A673 (cell line): ENCODE results near the gene RAPGEF4. TPM values are rescaled to one million over a fixed set of nuclear protein-coding genes. Genes with fewer than 3 reads are reported as not detected.

Experiments
- BruUV-seq: library from RNA; stranded (reverse); fragments of 400-500 nt; replicated peaks from 2 replicates; lab custom pipeline; 2021; lab: Mats Ljungman, UMichigan
- CTCF ChIA-PET: fragments of 300-600 bp; sonication (Branson Sonifier 250); formaldehyde crosslinking; loops from one replicate; lab custom pipeline; 2022; ENCODE audit warnings: antibody characterized with exemption; lab: Charles Lee
- POLR2A ChIA-PET: fragments of 300-600 bp; sonication (Branson Sonifier 250); formaldehyde crosslinking; loops from one replicate; lab custom pipeline; 2022; ENCODE audit warnings: antibody characterized with exemption; ENCODE audit not compliant: low non-redundant PET; lab: Charles Lee
- DNase-seq: peaks from one replicate; pipeline ENCODE4 v3.0.0-alpha.2; 2015; ENCODE audit warnings: low spot score
- H3K27ac ChIP-seq: fragments of 200-600 bp; sonication (generic); 2 replicates; pipeline ENCODE4 v1.5.1; 2016; ENCODE audit warnings: mixed run types, low read depth, mild to moderate bottlenecking, mixed read lengths, antibody characterized with exemption, low read length; ENCODE audit not compliant: poor library complexity, severe bottlenecking
- H3K27me3 ChIP-seq: fragments of 200-600 bp; sonication (generic); replicated peaks from 2 replicates; pipeline ENCODE4 v1.6.1; 2017; ENCODE audit warnings: mixed run types, low read depth, mild to moderate bottlenecking, mixed read lengths, antibody characterized with exemption, low read length; ENCODE audit not compliant: insufficient read depth, poor library complexity
- H3K36me3 ChIP-seq: fragments of 200-600 bp; sonication (generic); 2 replicates; pipeline ENCODE4 v1.6.1; 2016; ENCODE audit warnings: mixed run types, mild to moderate bottlenecking, mixed read lengths, antibody characterized with exemption, low read length; ENCODE audit not compliant: insufficient read depth, poor library complexity, severe bottlenecking
- H3K4me1 ChIP-seq: fragments of 200-600 bp; sonication (generic); 2 replicates; pipeline ENCODE4 v1.6.1; 2017; ENCODE audit warnings: mixed run types, mild to moderate bottlenecking, mixed read lengths, antibody characterized with exemption, low read length; ENCODE audit not compliant: insufficient read depth, poor library complexity, severe bottlenecking
- H3K4me3 ChIP-seq: fragments of 200-600 bp; sonication (generic); 2 replicates; pipeline ENCODE4 v1.5.1; 2016; ENCODE audit warnings: low read depth, mixed run types, mild to moderate bottlenecking, mixed read lengths, low read length; ENCODE audit not compliant: poor library complexity, severe bottlenecking
- H3K9me3 ChIP-seq: fragments of 200-600 bp; sonication (generic); 2 replicates; pipeline ENCODE4 v1.6.1; 2016; ENCODE audit warnings: mixed run types, low read depth, mild to moderate bottlenecking, mixed read lengths, antibody characterized with exemption, low read length; ENCODE audit not compliant: poor library complexity, severe bottlenecking
- CTCF ChIP-seq: fragments of 300-800, 200-600 bp; sonication (generic); conservative IDR thresholded peaks from 2 replicates; pipeline ENCODE4 v1.5.1; 2017; ENCODE audit warnings: low read depth, mild to moderate bottlenecking, antibody characterized with exemption, low read length, moderate library complexity, mixed read lengths
- EZH2 ChIP-seq: fragments of 200-600 bp; sonication (generic); IDR thresholded peaks from 2 replicates; pipeline ENCODE4 v1.6.1; 2017; ENCODE audit warnings: borderline replicate concordance, low read depth, mild to moderate bottlenecking, mixed read lengths, antibody characterized with exemption, low read length; ENCODE audit not compliant: poor library complexity, severe bottlenecking
- intact Hi-C: fragments of 100-400 bp; cut with micrococcal nuclease; formaldehyde crosslinking; loops from one replicate; pipeline ENCODE4 v1.10.0; 2022; ENCODE audit not compliant: unreplicated experiment
- total RNA-seq: library from RNA; stranded (reverse); gene quantifications from 2 replicates; pipeline ENCODE4 v1.2.3, GENCODE V29; 2021

The RAPGEF4 gene
- total RNA-seq, 1 experiment from 2014 or later, result 0.26 TPM

GRCh38 chr2:172858473-172858745 is 122.8 kb downstream of the RAPGEF4 start:
- no peaks in the 10 kb centered on the region for H3K36me3 ChIP-seq
- ChIA-PET CTCF (no interaction called here), POLR2A (no interaction called here)
- H3K4me3 ChIP-seq, result no peak overlapping the region
- H3K9me3 ChIP-seq, result no peaks in the 10 kb centered on the region
- no peak overlapping the region for H3K27ac ChIP-seq
- H3K27me3 ChIP-seq, result peaks cover 48% of the 10 kb centered on the region
- DNase-seq, result no peak
- TF ChIP-seq EZH2, result no peak
- TF ChIP-seq CTCF, result no peak
- no peaks in the 10 kb centered on the region for H3K4me1 ChIP-seq
- BruUV-seq, result no TSS peak
- intact Hi-C loops, result no loop called here

- intact Hi-C loops, result loop anchor here (10.0 kb wide), 1 partner anchor 1485 kb away; no protein-coding TSS in a partner anchor
- Histone ChIP-seq H3K27me3 (peaks cover 44% of the 10 kb centered on the region), H3K4me1 (no peaks in the 10 kb centered on the region), H3K27ac (no peak overlapping the region), H3K4me3 (no peak overlapping the region), H3K9me3 (no peaks in the 10 kb centered on the region), H3K36me3 (no peaks in the 10 kb centered on the region)
- ChIA-PET POLR2A (no interaction called here), CTCF (no interaction called here)
- no TSS peak for BruUV-seq
- DNase-seq, result no peak
- no peak for TF ChIP-seq EZH2
- no peak for TF ChIP-seq CTCF
These were observed 124.1 kb downstream of the RAPGEF4 start for GRCh38 chr2:172859581-172860335.

- Histone ChIP-seq H3K9me3 (no peaks in the 10 kb centered on the region), H3K4me1 (no peaks in the 10 kb centered on the region), H3K27me3 (peaks cover 41% of the 10 kb centered on the region), H3K36me3 (no peaks in the 10 kb centered on the region), H3K27ac (no peak overlapping the region), H3K4me3 (no peak overlapping the region)
- CTCF ChIA-PET, result no interaction called here
- no TSS peak for BruUV-seq
- TF ChIP-seq EZH2, result no peak
- no peak for TF ChIP-seq CTCF
- intact Hi-C loops, result loop anchor here (10.0 kb wide), 1 partner anchor 1484 kb away; no protein-coding TSS in a partner anchor
- POLR2A ChIA-PET, result no interaction called here
- DNase-seq, result no peak
These were observed 124.7 kb downstream of the RAPGEF4 start for GRCh38 chr2:172860336-172860707.
